Heart left ventricle (tissue), 13 donors: Measurements from ENCODE around the gene TOM1.
"Not testable (repeated sequence)": the region's sequence is repeated elsewhere in the genome, so short reads cannot be mapped to it uniquely, and the experiment has no call there.

ENCODE experiments used
- POLR2A ChIP-seq, 2 donors: fragments of 450-650 bp; IDR thresholded peaks; one replicate each; pipeline ENCODE4 v1.6.1; 2017; ENCODE audit warnings: antibody characterized with exemption in 2 of 2, mild to moderate bottlenecking in 2 of 2, moderate library complexity in 2 of 2
- TF ChIP-seq, protein P1 (sequence below), 12 donors: fragments of 200-600 bp; sonication (generic) in 4 of 12; IDR thresholded peaks; one replicate each; pipeline versions ENCODE4 v1.5.0 to v1.8.0; 2018 to 2022; ENCODE audit warnings: antibody characterized with exemption in 12 of 12, mild to moderate bottlenecking in 5 of 12
- donor health status: ischemic (EF 13 %, LVEDD 7.1; RV severe dilation, severe dysfunction).
- donor health status: DM: no; HTN: yes; CAD: no.
- donor health status: DM: no; HTN: no; CAD: no.
- donor health status: ischemic (EF 25% LVEDD 6.9; RV normal size, moderate dysfunction).
- donor health status: ischemic (EF 25% LVEDD 5.7; RV mildly dilated, moderate dysfunction).
- donor health status: ischemic (EF 35%, LVEDD 5.7; RV mildly dilated, moderate dysfunction).
- donor health status: nonischemic (EF 11% LVEDD 7.7; RV severe dilation, severe dysfunction).
- donor health status: DM: yes; HTN: yes; CAD: no.
- donor health status: PGD.
- donor health status: ischemic (EF 29% LVEDD 5.4; RV normal size, mild dysfunction).
- donor health status: nonischemic (EF 23%, LVEDD 6.1; RV moderate dilation, normal function).

GRCh38 chr22:35396622-35397021 lies 96.9 kb downstream of the TOM1 start:
- TF ChIP-seq POLR2A (IDR thresholded peaks at IDR 0.05) = not testable (repeated sequence)
- TF ChIP-seq, protein P1, sequence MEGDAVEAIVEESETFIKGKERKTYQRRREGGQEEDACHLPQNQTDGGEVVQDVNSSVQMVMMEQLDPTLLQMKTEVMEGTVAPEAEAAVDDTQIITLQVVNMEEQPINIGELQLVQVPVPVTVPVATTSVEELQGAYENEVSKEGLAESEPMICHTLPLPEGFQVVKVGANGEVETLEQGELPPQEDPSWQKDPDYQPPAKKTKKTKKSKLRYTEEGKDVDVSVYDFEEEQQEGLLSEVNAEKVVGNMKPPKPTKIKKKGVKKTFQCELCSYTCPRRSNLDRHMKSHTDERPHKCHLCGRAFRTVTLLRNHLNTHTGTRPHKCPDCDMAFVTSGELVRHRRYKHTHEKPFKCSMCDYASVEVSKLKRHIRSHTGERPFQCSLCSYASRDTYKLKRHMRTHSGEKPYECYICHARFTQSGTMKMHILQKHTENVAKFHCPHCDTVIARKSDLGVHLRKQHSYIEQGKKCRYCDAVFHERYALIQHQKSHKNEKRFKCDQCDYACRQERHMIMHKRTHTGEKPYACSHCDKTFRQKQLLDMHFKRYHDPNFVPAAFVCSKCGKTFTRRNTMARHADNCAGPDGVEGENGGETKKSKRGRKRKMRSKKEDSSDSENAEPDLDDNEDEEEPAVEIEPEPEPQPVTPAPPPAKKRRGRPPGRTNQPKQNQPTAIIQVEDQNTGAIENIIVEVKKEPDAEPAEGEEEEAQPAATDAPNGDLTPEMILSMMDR (IDR thresholded peaks at IDR 0.05) = not testable (repeated sequence)
